Activated CD4-positive, CD25-positive, alpha-beta regulatory T cell treated with anti-CD3 and anti-CD28 coated beads, Interleukin-2, amount 50 U/mL, for 24 hours (primary cell): Measurements from ENCODE around the gene STK11.
"Not testable (repeated sequence)": the region's sequence is repeated elsewhere in the genome, so short reads cannot be mapped to it uniquely, and the experiment has no call there.

Experiments
- ATAC-seq, 2 donors: fragments of 150-1000 bp; cut with Tn5 transposase; one replicate each; pipeline ENCODE4 v1.10.0; 2021; ENCODE audit warnings: mild to moderate bottlenecking in 1 of 2, moderate library complexity in 1 of 2

The STK11 gene

DNA sequence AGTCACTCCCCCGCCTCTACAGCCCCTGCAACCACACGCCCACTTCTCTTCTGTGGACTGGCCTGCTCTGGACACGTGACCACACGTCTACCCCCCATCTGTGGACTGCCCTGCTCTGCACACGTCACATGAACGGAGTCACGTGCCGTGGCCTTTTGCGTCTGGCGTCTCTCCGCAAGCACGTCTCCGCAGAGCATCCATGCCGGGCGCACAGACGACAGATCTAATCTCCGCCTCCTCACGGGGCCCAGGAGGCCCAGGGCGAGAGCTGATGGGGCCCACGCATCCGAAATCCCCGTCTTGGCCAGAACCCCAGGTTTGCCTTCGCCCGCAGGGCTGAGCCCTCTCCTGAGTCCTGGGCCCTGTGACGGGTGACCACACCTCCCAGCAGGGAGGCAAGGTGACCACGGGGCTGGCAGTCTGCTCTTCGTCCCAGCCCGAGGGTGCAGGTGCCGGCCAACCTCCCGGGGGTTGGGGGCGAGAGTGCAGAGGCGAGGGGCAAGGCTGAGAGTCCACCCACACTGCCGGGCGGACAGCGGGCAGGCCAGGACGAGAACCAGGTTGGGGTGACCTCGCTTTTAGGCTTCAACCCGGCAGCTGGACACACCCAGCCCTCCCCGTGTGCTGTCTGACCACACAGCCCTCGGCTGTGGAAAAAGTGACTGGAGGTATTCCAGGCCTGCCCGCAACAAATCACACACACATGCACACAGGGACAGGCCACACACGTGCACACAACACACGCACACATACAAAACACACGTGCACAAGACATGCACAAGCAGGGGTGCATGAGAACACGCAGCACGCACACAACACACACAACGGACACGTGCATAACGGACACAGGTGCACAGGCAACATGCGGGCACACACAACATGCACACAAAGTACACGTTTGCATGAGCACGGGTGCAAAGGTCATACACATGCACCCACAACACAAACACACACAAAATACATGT lies 35.4 kb upstream of the STK11 start:
- no peak for ATAC-seq

DNA sequence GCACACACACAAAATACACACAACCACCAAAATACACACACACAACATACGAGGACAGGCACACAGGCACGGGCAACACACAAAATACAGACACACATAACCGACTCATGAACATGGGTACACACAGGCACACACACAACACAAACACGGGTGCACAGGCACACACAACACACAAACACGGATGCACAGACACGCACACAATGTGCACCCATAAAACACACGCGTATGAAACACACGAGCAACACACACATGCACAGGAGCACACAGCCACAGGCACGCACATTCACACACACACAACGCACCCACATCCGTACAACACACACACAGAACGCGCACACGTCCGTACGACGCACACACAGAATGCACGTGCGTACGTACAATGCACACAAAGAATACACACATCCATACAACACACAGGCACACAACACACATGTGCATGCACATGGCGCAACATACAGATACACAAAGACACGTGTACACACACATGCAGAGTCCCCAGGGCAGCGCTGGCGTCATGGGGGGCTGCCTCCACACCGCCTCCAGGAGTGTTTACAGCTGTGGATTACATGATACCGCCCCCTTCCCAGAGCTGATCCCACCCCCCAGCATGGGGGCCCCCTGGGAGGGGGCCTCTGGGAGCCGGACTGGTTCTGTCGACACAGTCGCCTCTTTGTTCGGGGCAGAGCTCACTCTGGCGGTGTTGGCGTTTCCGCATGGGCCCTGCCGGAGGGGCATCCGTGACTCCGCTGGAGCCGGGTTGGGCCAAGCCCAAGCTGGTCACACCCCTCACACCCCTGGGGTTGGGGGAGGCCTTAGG lies 34.4 kb upstream of the STK11 start:
- no peak for ATAC-seq

DNA sequence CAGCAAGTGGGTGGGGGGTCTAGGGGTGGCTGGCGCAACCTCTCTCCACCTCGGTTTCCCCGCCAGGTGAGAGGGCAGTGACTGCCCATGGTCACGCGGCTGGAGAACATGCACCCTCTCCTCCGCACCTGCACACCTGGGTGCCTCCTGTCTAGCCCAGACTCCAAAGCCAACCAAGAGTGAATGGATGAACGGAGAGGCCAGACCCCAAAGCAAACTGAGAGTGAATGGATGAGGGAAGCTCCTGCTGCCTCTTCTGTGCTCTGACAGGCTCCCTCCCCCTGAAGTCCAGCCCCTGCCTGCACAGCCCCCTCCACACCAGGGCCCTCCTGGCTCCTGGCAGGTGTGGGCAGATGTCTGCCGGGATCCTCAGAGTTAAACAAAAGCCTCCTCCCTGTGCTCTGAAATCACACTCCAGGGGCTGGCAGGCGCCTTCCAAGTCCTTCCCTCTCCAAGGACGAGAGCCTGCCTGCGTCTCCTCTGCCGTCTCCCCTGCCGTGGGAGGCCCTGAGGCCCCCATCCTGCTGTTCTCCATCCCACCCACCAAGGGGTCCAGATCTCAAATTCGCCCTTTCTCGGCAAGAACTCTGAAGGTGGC lies 33.7 kb upstream of the STK11 start:
- ATAC-seq: no peak

DNA sequence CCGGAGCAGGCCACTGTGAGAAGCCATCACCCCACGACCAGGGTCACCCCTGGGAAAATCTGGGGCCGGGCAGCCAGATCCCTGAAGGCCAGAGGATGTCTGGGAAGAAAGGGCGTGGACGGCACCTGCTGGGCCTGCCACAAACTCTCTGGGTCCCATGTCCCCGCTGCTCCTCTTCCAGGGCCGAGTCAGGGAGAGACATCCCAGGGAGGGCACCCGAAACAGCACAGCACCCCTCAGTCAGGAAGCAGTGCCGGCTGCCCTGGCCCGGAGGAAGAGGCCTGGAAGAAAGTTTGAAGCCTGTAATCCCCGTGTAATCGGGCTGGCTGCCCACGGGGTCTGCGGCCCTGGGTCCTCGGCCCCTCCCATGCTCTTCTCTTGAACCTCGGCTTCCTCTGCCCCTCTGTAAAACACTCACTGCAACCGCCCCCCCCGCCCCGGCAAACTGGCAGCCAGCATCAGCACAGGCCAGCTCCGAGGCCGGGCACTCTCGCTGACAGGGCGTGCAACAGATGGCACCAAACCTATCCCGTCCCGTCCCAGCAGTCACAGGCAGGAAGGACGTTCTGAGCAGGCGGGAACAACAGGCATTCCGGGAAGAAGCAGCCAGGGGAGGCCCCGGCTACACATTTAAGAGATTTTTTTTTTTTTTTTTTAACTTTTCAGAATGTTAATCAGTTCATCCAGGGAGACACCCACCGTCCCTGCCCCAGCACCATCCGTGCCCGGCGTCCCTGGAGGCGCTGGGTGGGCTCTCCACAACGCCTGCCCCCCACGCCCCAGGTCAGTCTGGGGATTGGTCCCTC lies 33.0 kb upstream of the STK11 start:
- no peak for ATAC-seq

DNA sequence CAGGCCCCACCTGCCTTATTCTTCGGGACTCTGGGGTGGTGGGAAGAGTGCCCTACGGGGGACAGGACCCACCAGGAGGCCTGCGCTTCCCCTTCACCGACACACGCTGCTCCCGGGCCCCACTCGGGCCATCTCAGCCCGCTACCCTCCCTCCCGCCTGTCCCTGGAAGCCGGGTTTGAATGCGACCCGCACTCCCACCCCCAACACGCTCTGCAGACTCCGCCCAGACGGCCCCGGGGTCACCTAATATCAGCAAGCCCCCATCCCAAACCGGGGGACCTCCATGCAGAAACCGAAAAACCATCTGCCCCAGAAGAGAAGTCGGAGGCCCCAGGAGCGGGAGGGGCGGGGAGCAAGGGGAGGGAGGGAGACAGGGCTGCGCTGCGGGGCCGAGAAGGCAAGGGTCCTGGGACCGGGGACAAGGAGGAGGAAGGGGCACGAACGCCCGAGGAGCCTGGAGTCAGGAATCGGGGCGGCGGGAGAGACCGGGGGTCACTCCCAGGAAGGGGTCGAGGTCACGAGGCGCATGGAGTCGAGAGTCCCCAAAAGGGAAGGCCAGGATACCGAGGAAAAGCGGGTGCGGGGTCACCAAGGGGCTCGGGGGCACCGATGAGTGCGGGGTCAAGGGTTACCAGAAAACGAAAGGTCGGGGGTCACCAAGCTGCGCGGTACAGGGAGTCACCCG lies 32.3 kb upstream of the STK11 start:
- ATAC-seq: peak; percentile 28 to 34

GRCh38 chr19:1173845-1174809 lies 31.5 kb upstream of the STK11 start, which contains the start of gene SBNO2:
Gene SBNO2, minus strand, starts transcription at chr19:1174268. Its CDS starts 19,992 bp downstream, at chr19:1154276.
- ATAC-seq: peak; percentile 85 to 91

DNA sequence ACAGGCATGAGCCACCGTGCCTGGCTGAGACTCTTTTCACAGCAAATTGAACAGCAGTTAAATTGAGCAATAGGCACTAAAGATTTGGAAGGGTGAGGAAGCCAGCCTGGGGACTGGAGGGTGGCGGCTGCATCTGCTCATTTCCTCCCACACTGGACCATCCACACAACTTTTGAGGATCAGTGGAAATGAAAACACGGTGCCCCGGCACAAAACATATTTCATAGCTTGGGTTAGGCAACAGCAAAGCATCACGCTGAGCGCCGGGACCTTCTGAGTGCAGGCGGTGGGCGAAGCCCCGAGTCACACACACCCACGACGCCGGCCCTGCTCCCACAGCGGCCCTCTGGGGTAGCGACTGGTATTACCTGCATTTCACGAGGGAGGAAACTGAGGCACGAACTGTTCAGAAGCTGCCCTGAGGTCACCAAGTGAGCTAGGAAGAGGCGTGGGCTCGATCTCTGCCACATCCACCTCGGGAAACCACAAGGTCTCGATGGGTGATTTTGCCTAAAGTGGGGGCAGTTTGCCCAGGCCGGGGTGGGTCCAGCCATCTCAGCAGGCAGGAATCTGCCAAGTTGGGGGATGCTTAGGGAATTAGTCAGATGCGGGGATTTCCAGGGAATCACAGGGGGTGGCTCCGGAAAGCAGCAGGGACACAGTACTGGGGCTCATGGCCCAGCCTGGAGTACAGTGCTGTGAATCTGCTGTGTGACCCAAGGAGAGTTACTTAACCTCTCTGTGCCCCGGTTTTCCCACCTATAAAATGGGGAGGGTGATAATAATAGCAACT lies 28.1 kb upstream of the STK11 start:
- no peak for ATAC-seq

DNA sequence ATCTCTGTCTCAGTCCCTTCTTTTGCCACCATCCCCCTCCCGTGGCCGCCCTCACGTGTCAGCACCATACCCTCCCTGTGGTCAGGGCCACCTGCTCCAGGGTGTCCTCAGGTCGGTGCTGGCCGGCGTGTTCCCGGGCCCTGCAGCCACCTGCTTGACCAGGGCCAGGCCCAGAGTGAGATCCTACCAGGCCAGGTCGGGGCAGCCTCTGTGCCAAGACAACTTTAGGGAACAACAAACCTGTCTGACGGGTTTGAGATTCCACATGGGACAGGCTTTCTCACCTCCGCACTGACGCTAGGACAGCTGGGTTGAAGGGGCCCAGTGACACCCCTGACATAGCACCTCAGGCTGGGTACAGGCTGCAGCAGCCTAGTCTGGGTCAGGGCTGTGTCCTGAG lies 24.0 kb upstream of the STK11 start:
- ATAC-seq: no peak

- ATAC-seq: no peak
Observed at GRCh38 chr19:1182068-1182467, 23.5 kb upstream of the STK11 start.

DNA sequence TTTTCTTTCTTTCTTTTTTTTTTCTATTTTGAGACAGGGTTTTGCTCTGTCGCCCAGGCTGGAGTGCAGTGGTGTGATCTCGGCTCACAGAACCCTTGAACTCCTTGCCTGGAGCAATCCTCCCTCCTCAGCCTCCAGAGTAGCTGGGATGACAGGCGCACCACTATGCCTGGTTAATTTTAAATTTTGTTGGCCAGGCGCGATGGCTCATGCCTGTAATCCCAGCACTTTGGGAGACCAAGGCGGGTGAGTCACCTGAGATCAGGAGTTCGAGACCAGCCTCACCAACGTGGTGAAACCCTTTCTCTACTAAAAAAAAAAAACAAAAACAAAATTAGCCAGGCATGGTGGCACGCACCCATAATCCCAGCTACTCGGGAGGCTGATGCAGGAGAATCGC lies 22.9 kb upstream of the STK11 start:
- ATAC-seq: no peak

GRCh38 chr19:1183543-1184172 lies 21.9 kb upstream of the STK11 start:
- ATAC-seq: no peak

DNA sequence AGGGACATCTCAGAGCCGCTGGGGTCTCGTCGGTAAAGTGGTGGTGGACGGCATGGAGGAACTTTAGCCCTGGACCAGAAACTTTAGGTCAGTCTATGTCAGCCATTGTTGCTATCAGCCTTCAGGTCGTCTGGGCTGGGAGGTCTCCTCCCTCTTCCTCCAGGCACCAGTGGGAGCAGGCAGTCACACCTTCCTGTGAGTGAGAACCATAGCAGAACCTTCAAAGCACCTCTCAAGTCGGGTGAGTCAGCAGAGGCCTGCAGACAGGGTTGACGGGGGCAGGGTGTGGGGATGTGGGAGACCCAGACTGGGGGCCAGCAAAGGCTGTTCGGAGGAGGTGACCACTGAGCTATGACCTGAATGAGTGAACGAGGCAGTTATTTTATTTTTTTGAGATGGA lies 16.2 kb upstream of the STK11 start:
- ATAC-seq: peak; percentile 75 to 77

DNA sequence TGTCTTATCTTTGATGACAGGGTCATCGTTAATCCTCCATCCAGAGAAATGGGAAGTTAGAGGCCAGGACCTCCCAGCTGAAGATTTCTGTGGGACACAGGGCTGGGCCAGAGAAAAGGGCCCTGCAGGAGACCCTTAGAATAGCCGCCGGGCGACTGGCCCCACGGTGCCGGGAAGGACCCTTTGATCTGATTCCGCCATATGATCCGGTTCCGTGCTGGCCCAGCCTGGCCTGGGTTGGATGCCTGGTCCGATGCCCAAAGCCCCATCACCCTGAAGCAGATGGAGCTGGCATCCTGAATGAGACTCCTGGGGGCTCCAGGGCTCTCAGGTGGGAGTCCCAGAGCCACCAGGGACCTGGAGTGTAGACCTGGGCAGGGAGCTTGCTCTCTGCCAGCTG lies 6.0 kb upstream of the STK11 start:
- ATAC-seq: no peak

DNA sequence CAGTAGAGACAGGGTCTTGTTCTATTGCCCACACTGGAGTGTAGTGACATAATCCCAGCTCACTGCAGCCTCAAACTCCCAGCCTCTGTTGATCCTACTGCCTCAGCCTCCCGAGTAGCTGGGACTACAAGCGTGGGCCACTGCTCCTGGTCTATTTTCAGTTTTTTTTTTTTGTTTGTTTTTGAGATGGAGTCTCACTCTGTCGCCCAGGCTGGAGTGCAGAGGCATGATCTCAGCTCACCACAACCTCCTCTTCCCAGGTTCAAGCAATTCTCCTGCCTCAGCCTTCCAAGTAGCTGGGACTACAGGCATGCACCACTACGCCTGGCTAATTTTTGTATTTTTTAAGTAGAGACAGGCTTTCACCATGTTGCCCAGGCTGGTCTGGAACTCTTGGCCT lies 5.0 kb upstream of the STK11 start:
- not testable (repeated sequence) for ATAC-seq

GRCh38 chr19:1206150-1206863 lies 729 bp downstream of the STK11 start:
- ATAC-seq: no peak

- no peak for ATAC-seq
Observed at GRCh38 chr19:1206864-1207450, 1.4 kb downstream of the STK11 start.

DNA sequence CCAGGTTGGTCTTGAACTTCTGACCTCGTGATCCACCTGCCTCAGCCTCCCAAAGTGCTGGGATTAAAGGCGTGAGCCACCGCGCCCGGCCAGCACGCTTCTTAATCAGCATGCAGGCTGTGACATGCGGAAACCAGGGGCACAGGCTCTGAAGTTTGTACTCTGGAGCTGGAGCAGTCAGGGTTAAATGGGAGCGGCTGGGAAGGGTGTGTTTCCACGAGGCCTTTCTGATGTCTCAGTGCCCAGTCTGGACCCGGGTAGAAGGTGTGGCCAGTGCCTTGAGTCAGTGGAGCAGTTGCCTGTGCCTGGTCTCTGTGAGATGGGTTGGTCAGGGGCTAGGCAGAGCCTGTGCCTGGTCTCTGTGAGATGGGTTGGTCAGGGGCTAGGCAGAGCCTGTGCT lies 3.3 kb downstream of the STK11 start:
- not testable (repeated sequence) for ATAC-seq

GRCh38 chr19:1210227-1210538 lies 4.6 kb downstream of the STK11 start:
- no peak for ATAC-seq
